DMS53 (cell line): ENCODE measurements around the gene ZBTB4.

ENCODE experiments used
- DNase-seq: peaks from one replicate; lab custom pipeline; 2025; lab: John Stamatoyannopoulos, UW

The ZBTB4 gene

GRCh38 chr17:7440113-7440833 lies 39.2 kb downstream of the ZBTB4 start:
- peak; percentile 76 for DNase-seq

- peak; percentile 48 for DNase-seq
Observed at GRCh38 chr17:7439462-7440112, 39.8 kb downstream of the ZBTB4 start, which contains the start of gene FGF11. Gene FGF11, plus strand, starts transcription at chr17:7439512. Its CDS starts 109 bp downstream, at chr17:7439621.

GRCh38 chr17:7438656-7439460 lies 40.6 kb downstream of the ZBTB4 start:
- no peak for DNase-seq

DNA sequence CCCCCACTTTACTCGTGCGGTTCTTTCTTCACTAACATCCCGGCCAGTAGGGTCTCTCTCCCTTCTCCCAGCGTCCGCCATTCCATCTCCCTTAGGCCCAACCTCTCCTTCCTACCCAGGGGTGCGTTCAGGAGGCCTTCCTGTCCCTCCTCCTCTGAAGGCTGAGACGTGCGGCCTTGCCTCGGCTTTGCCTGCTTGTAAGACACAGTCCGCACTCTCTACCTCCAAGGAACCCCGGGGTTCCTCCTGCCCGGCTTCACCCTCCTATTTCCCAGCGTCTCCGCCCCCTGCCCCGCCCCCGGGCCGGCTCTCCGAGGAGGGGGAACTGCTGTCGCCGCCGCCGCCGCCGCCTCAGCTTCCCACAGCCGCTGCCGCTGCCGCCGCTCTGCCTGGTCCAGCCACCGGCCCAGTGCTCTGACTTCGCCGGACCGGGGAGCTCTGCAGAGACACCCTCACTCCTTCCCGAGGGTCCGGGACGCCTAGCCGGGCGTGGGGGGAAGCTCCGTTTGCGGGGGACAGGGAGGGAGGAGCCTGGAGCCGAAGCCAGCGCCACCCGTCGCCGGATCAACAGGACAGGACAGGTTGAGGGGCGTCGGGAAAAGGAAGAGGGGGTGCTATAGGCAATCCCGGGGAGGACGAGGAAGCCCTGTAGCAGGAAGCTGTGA lies 41.3 kb downstream of the ZBTB4 start:
- DNase-seq, result peak; percentile 77

DNA sequence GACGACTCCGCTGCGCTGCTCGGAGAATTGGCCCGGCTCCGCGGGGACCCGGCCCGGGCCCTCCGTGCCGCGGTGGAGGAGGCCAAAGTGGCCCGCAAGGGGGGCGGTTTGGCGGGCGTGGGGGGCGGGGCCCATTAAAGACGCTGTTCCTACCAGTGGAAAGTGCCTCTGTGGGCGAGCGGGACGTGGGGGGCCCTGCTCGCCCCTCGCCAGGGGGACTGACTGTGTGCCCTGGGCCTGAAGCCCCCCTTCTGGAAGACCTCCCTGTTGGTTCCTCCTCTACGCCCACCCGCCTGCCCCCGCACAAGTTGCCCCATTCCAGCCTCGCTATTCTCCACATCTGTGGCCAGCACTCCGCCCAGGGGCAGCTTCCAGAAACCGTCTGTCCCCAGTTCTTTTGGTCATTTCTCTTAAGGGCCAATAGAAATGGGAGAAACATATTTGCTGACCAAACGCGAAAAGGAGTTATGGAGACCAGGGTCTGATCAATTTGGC lies 42.0 kb downstream of the ZBTB4 start:
- DNase-seq, result peak; percentile 68

DNA sequence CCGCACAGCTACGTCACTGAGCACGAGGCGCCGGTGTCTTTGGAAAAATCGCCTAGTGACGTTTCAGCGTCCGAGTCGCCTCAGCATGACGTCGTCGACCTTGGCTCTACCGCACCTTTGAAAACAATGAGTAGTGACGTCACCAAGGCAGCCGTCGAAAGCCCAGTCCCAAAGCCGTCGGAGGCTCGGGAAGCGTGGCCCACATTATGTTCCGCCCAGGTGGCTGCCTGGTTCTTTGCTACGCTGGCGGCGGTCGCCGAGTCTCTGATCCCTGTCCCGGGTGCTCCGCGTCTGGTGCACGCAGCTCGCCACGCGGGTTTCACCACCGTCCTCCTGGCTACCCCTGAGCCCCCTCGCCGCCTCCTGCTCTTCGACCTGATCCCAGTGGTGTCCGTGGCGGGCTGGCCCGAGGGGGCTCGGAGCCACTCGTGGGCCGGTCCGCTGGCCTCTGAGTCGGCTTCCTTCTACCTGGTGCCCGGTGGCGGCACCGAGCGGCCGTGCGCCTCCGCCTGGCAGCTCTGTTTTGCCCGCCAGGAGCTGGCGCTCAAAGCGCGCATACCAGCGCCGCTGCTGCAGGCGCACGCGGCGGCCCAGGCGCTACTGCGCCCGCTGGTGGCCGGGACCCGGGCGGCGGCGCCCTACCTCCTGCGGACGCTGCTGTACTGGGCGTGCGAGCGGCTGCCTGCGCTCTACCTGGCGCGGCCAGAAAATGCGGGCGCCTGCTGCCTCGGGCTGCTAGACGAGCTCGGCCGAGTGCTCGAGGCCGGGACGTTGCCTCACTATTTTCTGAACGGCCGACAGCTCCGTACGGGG lies 42.7 kb downstream of the ZBTB4 start:
- DNase-seq, result peak; percentile 98

DNA sequence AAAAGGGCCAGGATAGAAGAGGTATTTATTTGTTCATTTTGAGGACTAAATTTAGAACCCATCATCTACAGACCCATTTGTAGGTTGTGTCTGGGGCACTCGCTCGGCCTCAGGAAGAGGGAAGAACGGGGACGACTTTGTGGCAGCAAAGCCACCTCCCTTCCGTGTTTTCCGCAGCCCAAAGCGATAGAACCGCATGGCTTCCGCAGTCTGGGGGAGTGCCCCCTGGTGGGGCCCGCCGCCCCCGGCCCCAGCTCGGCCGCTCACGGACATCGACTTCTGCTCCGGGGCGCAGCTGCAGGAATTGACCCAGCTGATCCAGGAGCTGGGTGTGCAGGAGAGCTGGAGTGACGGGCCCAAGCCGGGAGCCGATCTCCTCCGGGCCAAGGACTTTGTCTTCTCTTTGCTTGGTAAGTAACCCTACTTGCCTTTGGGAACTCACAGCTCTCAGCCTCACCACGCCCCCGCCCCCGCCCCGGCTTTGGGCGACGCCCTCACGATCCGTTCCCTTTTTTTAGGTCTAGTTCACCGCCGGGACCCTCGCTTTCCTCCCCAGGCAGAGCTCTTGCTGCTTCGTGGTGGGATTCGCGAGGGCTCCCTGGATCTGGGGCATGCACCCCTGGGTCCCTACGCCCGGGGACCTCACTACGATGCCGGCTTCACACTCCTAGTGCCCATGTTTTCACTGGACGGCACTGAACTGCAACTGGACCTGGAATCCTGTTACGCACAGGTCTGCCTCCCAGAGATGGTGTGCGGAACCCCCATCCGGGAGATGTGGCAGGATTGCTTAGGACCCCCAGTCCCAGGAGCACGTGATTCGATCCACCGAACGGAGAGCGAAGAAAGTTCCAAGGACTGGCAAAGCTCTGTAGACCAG lies 43.5 kb downstream of the ZBTB4 start:
- peak; percentile 89 for DNase-seq

DNA sequence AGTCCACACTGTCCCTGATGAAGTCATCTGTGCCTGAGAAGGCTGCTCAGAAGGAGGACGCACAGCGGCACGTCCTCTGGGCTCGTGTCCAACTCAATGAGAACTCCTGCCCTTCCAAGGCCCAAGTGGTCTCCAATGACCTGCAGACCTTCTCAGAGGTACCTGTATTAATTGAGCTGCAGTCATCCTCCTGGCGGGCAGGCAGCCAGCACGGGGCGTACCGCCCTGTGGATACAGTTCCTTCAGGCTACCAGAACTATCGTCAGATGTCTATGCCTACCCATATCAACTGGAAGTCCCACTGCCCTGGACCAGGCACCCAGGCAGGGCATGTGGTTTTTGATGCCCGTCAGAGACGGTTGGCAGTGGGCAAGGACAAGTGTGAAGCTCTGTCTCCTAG lies 47.1 kb downstream of the ZBTB4 start:
- no peak for DNase-seq

DNA sequence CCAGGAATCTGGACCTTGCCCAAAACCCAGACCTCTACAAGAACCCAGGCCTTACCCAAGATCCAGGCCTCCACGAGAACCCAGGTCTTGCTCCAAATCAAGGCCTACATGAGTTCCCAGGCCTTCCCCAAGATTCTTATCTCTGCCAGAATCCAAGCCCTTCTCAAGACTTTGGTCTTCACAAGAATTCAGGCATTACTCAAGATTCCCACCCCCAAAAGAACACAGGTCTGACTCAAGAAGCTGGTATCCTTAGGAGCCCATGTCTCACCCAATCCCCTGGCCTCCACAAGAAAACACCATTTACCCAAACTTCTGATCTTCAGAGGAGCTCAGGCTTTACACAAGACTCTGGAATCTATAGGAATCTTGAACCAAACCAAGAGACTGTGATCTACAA lies 48.2 kb downstream of the ZBTB4 start:
- no peak for DNase-seq

DNA sequence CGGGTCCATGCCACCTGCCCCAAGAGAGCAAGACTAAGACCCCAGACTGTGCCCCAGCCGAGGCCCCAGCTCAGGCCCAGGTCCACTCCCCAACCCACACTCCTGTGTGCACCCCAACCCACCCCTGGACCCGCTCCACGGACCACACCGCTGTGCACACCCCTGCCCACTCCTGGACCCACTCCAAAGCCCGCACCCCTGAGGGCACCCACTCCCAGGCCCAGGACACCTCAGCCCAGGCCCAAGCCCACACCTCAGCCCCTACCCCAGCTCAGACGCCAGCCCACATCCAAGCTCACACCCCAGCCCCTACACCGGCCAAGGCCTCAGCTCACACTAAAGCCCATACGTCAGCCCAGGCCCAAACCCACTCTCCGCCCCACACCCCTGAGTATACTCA lies 49.7 kb downstream of the ZBTB4 start:
- no peak for DNase-seq

DNA sequence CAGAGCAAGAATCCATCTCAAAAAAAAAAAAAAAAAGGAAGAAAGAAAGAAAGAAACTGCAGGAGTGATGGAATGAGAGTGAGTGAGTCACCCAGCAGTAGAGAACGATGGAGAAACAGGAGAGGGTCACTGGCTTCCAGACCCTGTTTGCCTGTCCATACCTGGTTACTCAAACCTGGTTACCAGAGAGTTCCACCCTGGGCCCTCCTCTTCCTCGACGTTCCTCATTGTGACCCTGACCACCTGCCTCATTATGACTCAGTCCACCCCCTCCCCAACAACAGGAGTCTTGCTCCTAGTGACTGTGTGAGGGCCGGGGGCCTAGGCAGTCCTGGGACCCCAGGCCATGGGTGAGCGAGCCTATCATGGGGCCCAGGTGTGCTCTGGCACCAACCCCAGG lies 50.9 kb downstream of the ZBTB4 start, which contains the start of gene SPEM3:
Gene SPEM3, plus strand, starts transcription at position 301 of the 400 bp plus-strand sequence. Its CDS starts 46 bp downstream, at position 347.
- DNase-seq, result no peak

- no peak for DNase-seq
Observed at GRCh38 chr17:7427549-7427948, 51.9 kb downstream of the ZBTB4 start.

DNA sequence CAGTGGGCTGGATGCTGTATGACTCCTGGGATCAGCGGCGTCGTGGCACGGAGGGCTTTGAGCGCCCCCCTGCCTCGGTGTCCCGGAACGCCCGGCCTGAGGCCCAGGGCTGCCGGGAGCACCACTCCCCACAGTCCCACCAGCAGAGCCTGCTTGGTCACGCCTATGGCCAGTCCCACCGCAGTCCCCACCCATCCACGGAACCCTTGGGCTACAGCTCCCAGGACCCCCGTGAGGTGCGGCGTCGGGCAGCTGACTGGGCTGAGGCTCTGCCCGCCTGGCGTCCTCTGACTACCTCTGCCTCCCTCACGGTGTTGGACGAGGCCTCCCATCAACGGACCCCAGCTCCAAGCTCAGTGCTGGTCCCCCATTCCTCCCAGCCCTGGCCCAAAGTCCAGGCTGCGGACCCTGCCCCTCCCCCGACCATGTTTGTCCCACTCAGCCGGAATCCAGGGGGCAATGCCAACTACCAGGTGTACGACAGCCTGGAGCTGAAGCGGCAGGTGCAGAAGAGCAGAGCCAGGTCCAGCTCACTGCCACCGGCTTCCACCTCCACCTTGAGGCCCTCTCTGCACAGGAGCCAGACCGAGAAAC lies 52.4 kb downstream of the ZBTB4 start:
- DNase-seq, result no peak

DNA sequence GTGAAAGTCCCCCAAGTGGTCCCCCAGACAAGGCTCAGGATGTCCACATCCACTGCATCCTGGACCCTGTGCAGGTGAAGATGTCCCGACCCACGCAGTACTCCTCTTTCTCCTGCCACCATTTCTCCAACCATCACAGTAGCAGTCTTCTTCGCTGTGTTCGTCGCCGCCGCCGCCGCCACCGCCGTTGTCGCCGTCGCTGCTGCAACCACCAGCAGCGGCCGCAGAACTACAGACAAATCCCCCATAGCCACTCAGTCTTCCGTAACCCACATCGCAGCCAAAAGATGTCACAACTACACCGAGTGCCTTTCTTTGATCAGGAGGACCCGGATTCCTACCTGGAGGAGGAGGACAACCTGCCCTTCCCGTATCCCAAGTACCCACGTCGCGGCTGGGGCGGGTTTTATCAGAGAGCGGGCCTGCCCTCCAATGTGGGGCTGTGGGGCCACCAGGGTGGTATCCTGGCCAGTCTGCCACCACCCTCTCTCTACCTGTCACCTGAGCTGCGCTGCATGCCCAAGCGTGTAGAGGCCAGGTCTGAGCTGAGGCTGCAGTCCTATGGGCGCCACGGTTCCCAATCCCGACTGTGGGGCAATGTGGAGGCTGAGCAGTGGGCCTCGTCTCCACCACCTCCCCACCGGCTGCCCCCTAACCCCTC lies 53.1 kb downstream of the ZBTB4 start:
- DNase-seq, result no peak

DNA sequence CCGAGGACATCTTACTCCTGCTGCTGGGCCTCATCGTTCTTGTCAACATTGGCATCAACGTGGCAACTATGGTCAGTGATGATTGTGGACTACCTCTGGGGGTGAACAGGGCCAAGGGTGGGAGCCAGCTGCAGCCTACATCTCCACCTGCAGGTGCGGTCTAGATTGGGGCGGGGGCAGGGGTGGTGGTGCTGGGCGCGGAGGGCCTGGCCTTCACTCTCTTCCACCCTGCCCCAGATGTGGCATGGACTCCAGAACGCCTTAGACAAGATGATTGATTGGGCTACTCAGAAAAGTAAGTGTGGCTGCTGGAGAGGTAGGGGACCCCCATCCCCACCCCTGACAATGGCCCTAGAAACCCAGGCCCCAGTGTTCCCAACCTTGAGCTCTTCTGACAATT lies 53.7 kb downstream of the ZBTB4 start:
- DNase-seq, result no peak

DNA sequence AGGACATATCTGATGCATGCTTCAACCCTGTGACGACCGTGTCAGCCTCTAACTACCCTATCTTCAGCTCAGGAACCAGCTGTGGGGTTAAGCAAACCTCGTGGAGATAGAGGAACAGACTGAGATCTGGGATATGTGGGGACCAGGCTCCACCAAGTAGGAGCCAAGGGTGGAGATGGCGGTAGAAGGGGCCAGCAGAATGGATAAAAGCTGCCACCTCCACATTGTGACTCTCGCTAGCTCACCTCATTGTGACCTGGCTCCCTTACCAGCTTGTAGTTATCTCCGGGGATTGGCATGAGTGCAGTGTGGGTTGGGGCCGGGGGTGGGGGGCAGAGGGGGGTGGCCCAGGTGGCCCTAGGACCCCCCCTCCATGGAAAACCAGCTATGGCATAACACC lies 54.1 kb downstream of the ZBTB4 start, which contains the start of gene SPEM2:
Gene SPEM2, plus strand, starts transcription at position 301 of the 400 bp plus-strand sequence. Its CDS starts 73 bp downstream, at position 374.
- no peak for DNase-seq

DNA sequence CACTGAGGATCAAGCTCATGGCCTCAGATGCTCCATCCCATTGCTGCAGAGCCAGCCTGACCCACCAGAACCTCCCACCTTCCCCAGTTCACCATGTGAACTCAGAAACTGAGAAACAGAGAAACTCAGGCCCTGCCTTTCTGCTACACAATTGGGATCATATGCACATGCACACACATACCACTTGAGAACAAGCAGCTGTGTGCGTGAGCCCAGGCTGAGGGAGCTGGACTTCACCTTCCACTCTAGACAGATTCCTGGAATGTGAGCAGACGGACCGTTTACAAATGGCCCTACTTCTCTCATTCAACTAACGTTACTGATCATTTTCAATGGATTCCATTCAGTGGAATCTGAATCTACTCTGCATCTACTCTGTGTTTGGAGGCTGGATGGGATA lies 55.8 kb downstream of the ZBTB4 start:
- DNase-seq, result peak; percentile 67

GRCh38 chr17:7421186-7421585 lies 58.2 kb downstream of the ZBTB4 start:
- no peak for DNase-seq
